ENCODE results near the gene TNFRSF4.

DNA sequence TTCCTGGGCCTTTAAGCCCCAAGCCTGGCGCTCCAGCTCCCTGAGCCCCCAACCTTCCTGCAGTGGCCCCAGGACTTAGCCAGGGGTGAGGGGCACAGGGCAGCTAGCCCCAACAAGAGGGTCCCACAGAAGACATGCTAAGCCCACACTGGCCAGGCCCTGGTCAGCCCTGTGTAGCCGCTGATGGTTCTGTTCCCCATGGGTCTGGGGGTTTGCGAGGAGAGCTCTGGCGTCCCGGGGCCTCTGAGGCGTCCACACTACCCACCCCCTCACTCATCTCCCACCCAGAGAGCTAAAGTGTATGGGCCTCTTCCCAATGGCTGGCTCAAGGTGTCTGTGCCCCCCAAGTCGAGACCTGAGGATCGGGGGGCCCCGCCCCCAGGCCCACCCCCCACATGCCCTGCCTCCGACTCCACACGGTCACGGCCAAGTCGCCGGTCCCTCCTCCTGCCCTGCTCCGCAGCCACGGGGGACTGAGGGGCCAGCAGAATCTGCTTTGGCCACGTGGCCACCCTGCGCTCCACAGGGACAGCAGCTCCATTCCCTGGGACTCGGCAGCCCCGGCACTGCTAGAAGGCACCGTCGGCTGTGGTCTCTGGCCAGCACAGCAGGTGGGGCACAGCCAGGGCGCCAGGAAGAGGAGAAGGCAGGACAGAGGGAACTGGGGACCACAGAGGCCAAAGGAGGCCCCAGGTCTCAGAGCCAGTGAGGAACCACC, 15.4 kb downstream of the TNFRSF4 start:
- TF ChIP-seq CTCF (IDR thresholded peaks at IDR 0.05 in 8 of 11, conservative IDR thresholded peaks at IDR 0.05 in 3 of 11) (no peak), POLR2A (IDR thresholded peaks at IDR 0.05) (no peak), POLR2AphosphoS5 (IDR thresholded peaks at IDR 0.05) (no peak)

Measured in spleen (tissue), 7 donors.